Mammary epithelial cell (primary cell): ENCODE measurements around the gene TMEM86A.
"Not testable (repeated sequence)": the region's sequence is repeated elsewhere in the genome, so short reads cannot be mapped to it uniquely, and the experiment has no call there.

Experiments
- CTCF ChIP-seq, 2 donors: IDR thresholded peaks in 1 of 2; conservative IDR thresholded peaks in 1 of 2; 2 replicates each; pipeline ENCODE4 v1.5.1; 2011 to 2012; ENCODE audit warnings: inconsistent platforms in 2 of 2, low read length in 2 of 2, mild to moderate bottlenecking in 2 of 2, control low read depth in 1 of 2, low read depth in 1 of 2; ENCODE audit not compliant: insufficient read depth in 1 of 2; ENCODE audit errors: extremely low read depth in 1 of 2
- EZH2 ChIP-seq: IDR thresholded peaks from 2 replicates; pipeline ENCODE4 v1.6.1; 2012; ENCODE audit warnings: low read length, inconsistent platforms, borderline replicate concordance

GRCh38 chr11:18672209-18672608, 26.4 kb upstream of the TMEM86A start:
- TF ChIP-seq CTCF (conservative IDR thresholded peaks at IDR 0.05 in 1 of 2, IDR thresholded peaks at IDR 0.05 in 1 of 2; ENCODE audit: extremely low read depth in 1 of 2, insufficient read depth in 1 of 2, low read depth in 1 of 2, low read length in 2 of 2); EZH2: not testable (repeated sequence)
